Neural cell (in vitro differentiated cells): ENCODE measurements around the gene IZUMO1R. TPM values are rescaled to one million over a fixed set of nuclear protein-coding genes. Genes with fewer than 3 reads are reported as not detected.

ENCODE experiments used
- H2AFZ ChIP-seq: fragments of 200-600, 300-800 bp; sonication (generic), shearing (Covaris generic); 2 replicates; pipeline ENCODE4 v1.6.0; 2014; ENCODE audit warnings: low read depth, mild to moderate bottlenecking, antibody characterized with exemption, low read length, moderate library complexity
- H3F3A ChIP-seq: fragments of 200-600 bp; shearing (Covaris generic); 2 replicates; pipeline ENCODE4 v1.6.1; 2016; ENCODE audit warnings: mild to moderate bottlenecking, moderate library complexity, mixed read lengths, antibody characterized with exemption, low read length; ENCODE audit not compliant: insufficient read depth, poor library complexity, severe bottlenecking
- H3K27ac ChIP-seq: fragments of 200-600, 300-800 bp; sonication (generic), shearing (Covaris generic); 2 replicates; pipeline ENCODE4 v1.5.1; 2014; ENCODE audit warnings: mild to moderate bottlenecking, low read length, moderate library complexity
- H3K27me3 ChIP-seq: fragments of 300-800, 200-600 bp; sonication (generic), shearing (Covaris generic); 2 replicates; pipeline ENCODE4 v1.6.0; 2014; ENCODE audit warnings: mild to moderate bottlenecking, low read depth, low read length, moderate library complexity; ENCODE audit not compliant: insufficient read depth
- H3K36me3 ChIP-seq: fragments of 300-800, 200-600 bp; sonication (generic), shearing (Covaris generic); 2 replicates; pipeline ENCODE4 v1.5.1; 2014; ENCODE audit warnings: mild to moderate bottlenecking, antibody characterized with exemption, low read length, moderate library complexity; ENCODE audit not compliant: insufficient read depth
- H3K4me2 ChIP-seq: fragments of 300-800, 200-600 bp; sonication (generic), shearing (Covaris generic); 2 replicates; pipeline ENCODE4 v1.6.0; 2014; ENCODE audit warnings: mild to moderate bottlenecking, low read length
- H3K4me3 ChIP-seq: fragments of 300-800, 200-600 bp; sonication (generic), shearing (Covaris generic); 2 replicates; pipeline ENCODE4 v1.5.1; 2014; ENCODE audit warnings: mild to moderate bottlenecking, low read length, moderate library complexity
- H3K79me2 ChIP-seq: fragments of 200-600 bp; shearing (Covaris generic); replicated peaks from 2 replicates; pipeline ENCODE4 v1.6.0; 2014; ENCODE audit warnings: mild to moderate bottlenecking, low read length, moderate library complexity; ENCODE audit not compliant: insufficient read depth
- H3K9ac ChIP-seq: fragments of 300-800, 200-600 bp; sonication (generic), shearing (Covaris generic); 2 replicates; pipeline ENCODE4 v1.6.1; 2016; ENCODE audit warnings: mild to moderate bottlenecking, low read length, mixed read lengths
- H3K9me2 ChIP-seq: fragments of 200-600 bp; shearing (Covaris generic); 2 replicates; pipeline ENCODE4 v1.6.1; 2016; ENCODE audit warnings: mild to moderate bottlenecking, low read length, mixed read lengths; ENCODE audit not compliant: insufficient read depth
- H3K9me3 ChIP-seq: fragments of 200-600, 300-800 bp; sonication (generic), shearing (Covaris generic); 2 replicates; pipeline ENCODE4 v1.6.1; 2016; ENCODE audit warnings: mild to moderate bottlenecking, mixed run types, low read length, moderate library complexity, mixed read lengths
- H4K20me1 ChIP-seq: fragments of 200-600 bp; shearing (Covaris generic); 2 replicates; pipeline ENCODE4 v1.6.1; 2016; ENCODE audit warnings: mild to moderate bottlenecking, mixed run types; ENCODE audit not compliant: insufficient read depth
- EP300 ChIP-seq: fragments of 450-650 bp; conservative IDR thresholded peaks from 2 replicates; pipeline ENCODE4 v1.6.1; 2014; ENCODE audit warnings: antibody characterized with exemption, mild to moderate bottlenecking, moderate library complexity; ENCODE audit not compliant: poor library complexity, severe bottlenecking
- EZH2 ChIP-seq: fragments of 200-600, 300-800 bp; shearing (Covaris generic), sonication (generic); IDR thresholded peaks from 2 replicates; pipeline ENCODE4 v1.6.1; 2014; ENCODE audit warnings: antibody characterized with exemption, low read length, borderline replicate concordance, mild to moderate bottlenecking; ENCODE audit not compliant: insufficient read depth, poor library complexity, severe bottlenecking
- MXI1 ChIP-seq: fragments of 450-650 bp; conservative IDR thresholded peaks from 2 replicates; pipeline ENCODE4 v1.6.1; 2014; ENCODE audit warnings: antibody characterized with exemption, mild to moderate bottlenecking; ENCODE audit not compliant: poor library complexity, severe bottlenecking
- POLR2AphosphoS5 ChIP-seq: IDR thresholded peaks from 2 replicates; pipeline ENCODE4 v1.6.1; 2012
- RAD21 ChIP-seq: fragments of 450-650 bp; conservative IDR thresholded peaks from 2 replicates; pipeline ENCODE4 v1.6.1; 2014; ENCODE audit warnings: antibody characterized with exemption, mild to moderate bottlenecking, moderate library complexity
- REST ChIP-seq: IDR thresholded peaks from 2 replicates; pipeline ENCODE4 v1.6.1; 2012; ENCODE audit warnings: borderline replicate concordance
- SMC3 ChIP-seq: fragments of 450-650 bp; conservative IDR thresholded peaks from 2 replicates; pipeline ENCODE4 v1.6.1; 2014; ENCODE audit warnings: antibody characterized with exemption, mild to moderate bottlenecking, moderate library complexity; ENCODE audit not compliant: poor library complexity
- TAF1 ChIP-seq: IDR thresholded peaks from 2 replicates; pipeline ENCODE4 v1.6.1; 2012; ENCODE audit warnings: low read depth
- polyA plus RNA-seq: library from polyadenylated mRNA; depleted of rRNA; stranded (reverse); fragments of >200 nt; gene quantifications from 2 replicates; pipeline ENCODE4 v1.2.3, GENCODE V29; 2014
- TF ChIP-seq, protein P1 (sequence below): fragments of 450-650 bp; IDR thresholded peaks from 2 replicates; pipeline ENCODE4 v1.5.1; 2014; ENCODE audit warnings: antibody characterized with exemption, mild to moderate bottlenecking, moderate library complexity; ENCODE audit not compliant: poor library complexity, severe bottlenecking

The IZUMO1R gene
- polyA plus RNA-seq, 1 donor from 2014 or later: not detected

- H3K27ac ChIP-seq: no peak overlapping the region
- no peak overlapping the region for H2AFZ ChIP-seq
- H3K36me3 ChIP-seq: no peaks in the 10 kb centered on the region
- H4K20me1 ChIP-seq: no peaks in the 10 kb centered on the region
- no peaks in the 10 kb centered on the region for H3K27me3 ChIP-seq
- no peak overlapping the region for H3K4me2 ChIP-seq
- TF ChIP-seq MXI1: no peak
- TF ChIP-seq EZH2: no peak
- TF ChIP-seq, protein P1, sequence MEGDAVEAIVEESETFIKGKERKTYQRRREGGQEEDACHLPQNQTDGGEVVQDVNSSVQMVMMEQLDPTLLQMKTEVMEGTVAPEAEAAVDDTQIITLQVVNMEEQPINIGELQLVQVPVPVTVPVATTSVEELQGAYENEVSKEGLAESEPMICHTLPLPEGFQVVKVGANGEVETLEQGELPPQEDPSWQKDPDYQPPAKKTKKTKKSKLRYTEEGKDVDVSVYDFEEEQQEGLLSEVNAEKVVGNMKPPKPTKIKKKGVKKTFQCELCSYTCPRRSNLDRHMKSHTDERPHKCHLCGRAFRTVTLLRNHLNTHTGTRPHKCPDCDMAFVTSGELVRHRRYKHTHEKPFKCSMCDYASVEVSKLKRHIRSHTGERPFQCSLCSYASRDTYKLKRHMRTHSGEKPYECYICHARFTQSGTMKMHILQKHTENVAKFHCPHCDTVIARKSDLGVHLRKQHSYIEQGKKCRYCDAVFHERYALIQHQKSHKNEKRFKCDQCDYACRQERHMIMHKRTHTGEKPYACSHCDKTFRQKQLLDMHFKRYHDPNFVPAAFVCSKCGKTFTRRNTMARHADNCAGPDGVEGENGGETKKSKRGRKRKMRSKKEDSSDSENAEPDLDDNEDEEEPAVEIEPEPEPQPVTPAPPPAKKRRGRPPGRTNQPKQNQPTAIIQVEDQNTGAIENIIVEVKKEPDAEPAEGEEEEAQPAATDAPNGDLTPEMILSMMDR: no peak
- TF ChIP-seq RAD21: no peak
- TF ChIP-seq POLR2AphosphoS5: no peak
- TF ChIP-seq EP300: no peak
- TF ChIP-seq SMC3: no peak
- no peak for TF ChIP-seq TAF1
- TF ChIP-seq REST: no peak
- H3F3A ChIP-seq: no peaks in the 10 kb centered on the region
- no peaks in the 10 kb centered on the region for H3K9me3 ChIP-seq
- H3K4me3 ChIP-seq: no peak overlapping the region
- no peaks in the 10 kb centered on the region for H3K9me2 ChIP-seq
- no peaks in the 10 kb centered on the region for H3K79me2 ChIP-seq
- no peak overlapping the region for H3K9ac ChIP-seq
These were observed 9.7 kb downstream of the IZUMO1R start for GRCh38 chr11:94314064-94314463.

GRCh38 chr11:94315664-94316063, 11.3 kb downstream of the IZUMO1R start:
- Histone ChIP-seq H4K20me1 (no peaks in the 10 kb centered on the region), H3K9ac (no peak overlapping the region), H3K27me3 (no peaks in the 10 kb centered on the region), H3K4me3 (no peak overlapping the region), H3K9me3 (no peaks in the 10 kb centered on the region), H2AFZ (no peak overlapping the region), H3K36me3 (no peaks in the 10 kb centered on the region), H3K9me2 (no peaks in the 10 kb centered on the region), H3K79me2 (no peaks in the 10 kb centered on the region), H3K4me2 (no peak overlapping the region), H3F3A (no peaks in the 10 kb centered on the region), H3K27ac (no peak overlapping the region)
- no peak for TF ChIP-seq MXI1
- no peak for TF ChIP-seq POLR2AphosphoS5
- TF ChIP-seq EZH2: no peak
- no peak for TF ChIP-seq EP300
- TF ChIP-seq REST: no peak
- no peak for TF ChIP-seq SMC3
- no peak for TF ChIP-seq RAD21
- TF ChIP-seq TAF1: no peak
- TF ChIP-seq, protein P1: no peak
